Measurements from ENCODE around the gene GOLGA8B. TPM values are rescaled to one million over a fixed set of nuclear protein-coding genes. Genes with fewer than 3 reads are reported as not detected.
"Not testable (repeated sequence)": the region's sequence is repeated elsewhere in the genome, so short reads cannot be mapped to it uniquely, and the experiment has no call there.

GOLGA8B gene
- total RNA-seq, 4 donors from 2014 or later = 83.2 to 336 (median 98.0) TPM

DNA sequence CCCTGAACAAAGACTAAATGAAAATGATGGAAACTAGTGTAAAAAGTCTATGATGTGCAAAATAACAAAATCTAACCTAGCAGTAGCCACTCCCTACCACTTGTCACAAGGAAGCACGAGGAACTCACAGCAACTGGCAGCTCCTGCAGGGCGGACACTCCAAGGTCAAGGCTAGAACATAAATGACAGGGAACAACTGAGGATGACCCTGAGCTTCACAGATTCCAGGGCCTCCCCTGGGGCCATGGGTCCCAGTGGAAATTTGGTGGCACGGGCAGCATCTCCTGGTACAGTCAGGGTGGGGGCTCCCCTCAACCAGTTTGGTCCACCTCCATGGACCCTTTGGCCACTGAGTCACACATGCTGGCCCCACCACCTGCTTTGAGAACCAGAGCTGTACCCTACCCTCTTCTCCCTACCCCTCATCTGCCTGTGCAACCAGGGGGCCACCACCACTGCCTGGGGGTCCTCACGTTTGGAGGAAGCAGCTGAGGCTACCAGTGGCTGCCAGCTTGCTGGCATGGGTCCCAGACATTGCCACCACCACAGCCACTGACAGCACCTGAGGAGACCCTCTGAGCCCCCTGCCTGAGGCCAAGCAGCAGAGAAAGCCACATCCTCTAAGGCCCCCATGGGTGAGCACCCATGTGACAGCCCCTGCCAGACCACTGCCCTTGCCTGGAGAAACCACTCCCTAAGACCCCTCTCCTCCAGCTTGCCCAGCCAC is 13.6 kb downstream of the GOLGA8B start:
- H3K27ac ChIP-seq; H3K9me3 ChIP-seq; H3K4me1 ChIP-seq; DNase-seq (ENCODE audit: low spot score in 2 of 2); H3K36me3 ChIP-seq; H3K4me3 ChIP-seq; H3K27me3 ChIP-seq: not testable (repeated sequence)
- 66% methylated on average over 3 of the region's 4 CpGs for WGBS

DNA sequence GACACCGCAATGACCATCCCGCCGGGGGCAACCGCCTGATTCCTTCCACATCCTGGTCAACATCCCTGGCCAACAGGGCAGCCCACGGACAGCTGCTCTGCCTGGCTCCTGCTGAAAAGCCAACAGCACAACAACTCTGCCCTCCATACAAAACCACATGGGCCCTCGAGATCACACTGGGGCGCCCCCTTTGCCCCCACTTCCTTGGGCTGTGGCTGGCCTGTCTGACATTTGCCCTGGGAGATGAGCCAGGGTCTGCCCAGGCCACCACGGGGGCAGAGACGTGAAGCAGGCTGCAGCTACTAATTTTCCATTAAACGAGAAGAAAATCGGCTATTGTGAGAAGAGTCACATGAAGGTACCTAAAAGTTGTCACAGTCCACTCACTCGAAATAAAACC is 16.3 kb downstream of the GOLGA8B start:
- not testable (repeated sequence) for H3K9me3 ChIP-seq; H3K36me3 ChIP-seq; H3K4me3 ChIP-seq; H3K4me1 ChIP-seq; DNase-seq (ENCODE audit: low spot score in 2 of 2); H3K27me3 ChIP-seq; H3K27ac ChIP-seq
- WGBS = 90% methylated on average over 2 of the region's 12 CpGs

DNA sequence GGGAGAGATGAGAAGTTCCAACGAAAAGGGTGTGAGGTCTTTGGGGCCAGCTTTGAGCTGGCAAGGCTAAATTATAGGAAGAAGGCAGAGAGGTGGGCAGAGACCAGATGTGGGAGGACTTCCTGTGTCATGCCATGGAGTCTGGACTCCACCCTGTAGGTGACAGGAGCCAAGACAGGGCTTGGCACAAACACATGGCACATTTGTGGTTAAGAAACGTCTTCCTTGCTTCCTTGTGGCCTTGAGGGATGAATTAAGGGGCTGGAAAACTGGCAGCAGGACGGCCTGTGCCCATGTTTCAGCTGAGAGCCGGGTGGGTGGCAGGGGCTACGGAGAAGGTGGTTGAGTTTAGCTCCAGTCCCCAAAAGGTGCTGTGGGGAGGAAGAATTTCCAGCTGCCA is 18.7 kb downstream of the GOLGA8B start:
- H3K27me3 ChIP-seq, H3K4me1 ChIP-seq, H3K4me3 ChIP-seq, H3K36me3 ChIP-seq, H3K9me3 ChIP-seq, H3K27ac ChIP-seq: not testable (repeated sequence)
- 67% methylated on average over 5 of the region's 5 CpGs for WGBS
- DNase-seq (ENCODE audit: low spot score in 2 of 2) = peak in 1 of 2 donors; percentile 29

DNA sequence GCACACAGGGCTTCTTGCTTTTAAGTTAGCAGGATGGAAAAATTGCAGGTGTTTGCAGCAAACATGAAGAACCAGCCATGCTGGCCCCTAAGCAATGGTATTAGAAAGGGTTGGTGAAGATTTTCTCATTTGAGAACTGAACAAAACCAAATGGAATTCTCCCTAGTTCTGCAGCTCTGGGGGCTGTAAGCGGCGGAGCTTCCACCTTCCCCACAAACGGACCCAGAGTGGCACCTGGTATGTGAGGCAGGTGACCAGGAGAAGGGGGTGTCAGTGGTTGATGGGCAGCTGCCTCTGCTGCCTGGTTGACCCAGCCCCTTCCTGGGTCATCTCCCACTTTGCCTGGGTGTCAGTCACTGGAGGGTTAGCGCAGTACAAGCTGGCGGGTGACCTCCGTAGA is 22.6 kb downstream of the GOLGA8B start:
- no CpG with 5 or more reads among the region's 6 CpGs for WGBS
- not testable (repeated sequence) for DNase-seq (ENCODE audit: low spot score in 2 of 2); H3K27me3 ChIP-seq; H3K27ac ChIP-seq; H3K4me3 ChIP-seq; H3K9me3 ChIP-seq; H3K4me1 ChIP-seq; H3K36me3 ChIP-seq

DNA sequence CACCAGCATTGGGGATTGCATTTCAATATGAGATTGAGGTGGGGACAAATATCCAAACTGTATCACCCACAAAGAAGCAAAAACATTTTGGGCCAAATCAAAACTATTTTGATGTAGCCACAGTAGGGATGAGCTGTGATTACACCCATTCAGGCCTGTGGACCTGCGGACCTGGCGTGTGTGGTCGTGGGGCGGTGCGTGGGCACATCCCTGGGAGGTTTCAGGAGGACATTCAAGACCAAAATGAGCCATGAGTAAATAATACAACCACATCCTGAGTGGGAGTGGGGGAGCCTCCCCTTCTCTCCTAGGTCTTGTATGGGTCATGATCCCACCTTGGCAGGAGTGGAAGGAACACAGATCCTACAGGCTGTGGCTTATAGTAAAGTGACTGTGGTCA is 23.7 kb downstream of the GOLGA8B start:
- H3K9me3 ChIP-seq; H3K36me3 ChIP-seq; H3K27ac ChIP-seq; H3K4me3 ChIP-seq; DNase-seq (ENCODE audit: low spot score in 2 of 2); H3K27me3 ChIP-seq; H3K4me1 ChIP-seq: not testable (repeated sequence)
- WGBS = 100% methylated on average over 5 of the region's 5 CpGs

DNA sequence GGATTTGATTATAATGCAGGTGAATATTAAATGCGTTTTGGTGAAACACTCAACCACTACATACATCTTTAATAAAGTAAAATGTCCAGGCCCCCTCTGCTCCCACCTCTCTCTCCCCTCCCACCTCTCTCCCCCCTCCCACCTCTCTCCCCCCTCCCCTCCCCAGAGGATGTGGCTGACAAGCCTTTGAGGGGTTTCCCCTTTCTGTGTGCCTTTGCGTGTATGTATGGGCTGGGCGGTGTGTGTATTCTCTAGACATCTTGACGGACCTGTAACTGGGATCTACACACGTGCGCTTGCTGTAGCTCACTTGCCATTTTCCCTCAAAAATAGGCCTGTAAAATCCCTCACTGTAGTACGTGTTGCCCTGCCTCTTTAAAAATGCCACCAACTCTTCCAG is 28.3 kb downstream of the GOLGA8B start:
- H3K27me3 ChIP-seq; H3K9me3 ChIP-seq; H3K4me3 ChIP-seq; DNase-seq (ENCODE audit: low spot score in 2 of 2); H3K4me1 ChIP-seq; H3K27ac ChIP-seq; H3K36me3 ChIP-seq: not testable (repeated sequence)
- WGBS = no CpG with 5 or more reads among the region's 7 CpGs

DNA sequence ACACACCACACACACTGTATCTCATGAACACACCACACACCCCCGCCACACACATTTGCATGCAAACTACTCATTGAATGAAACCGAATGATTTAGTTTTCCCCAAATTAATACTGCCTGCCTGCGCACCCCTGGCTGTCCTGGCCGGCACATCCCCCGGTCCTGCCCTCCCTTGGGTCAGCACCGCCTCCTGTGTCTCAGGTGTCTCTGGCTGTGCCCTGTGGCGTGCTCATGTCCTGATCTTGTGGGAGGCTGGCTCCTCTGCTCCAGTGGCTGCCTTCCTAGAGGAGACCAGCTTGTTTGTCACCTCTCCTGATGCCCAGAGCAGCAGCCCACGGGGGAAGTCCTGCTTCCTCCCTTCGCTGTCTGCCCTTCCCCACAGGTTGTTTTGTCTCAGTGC is 28.7 kb downstream of the GOLGA8B start:
- H3K4me3 ChIP-seq; DNase-seq (ENCODE audit: low spot score in 2 of 2); H3K4me1 ChIP-seq; H3K9me3 ChIP-seq; H3K27ac ChIP-seq; H3K27me3 ChIP-seq; H3K36me3 ChIP-seq: not testable (repeated sequence)
- 92% methylated on average over 5 of the region's 9 CpGs for WGBS

DNA sequence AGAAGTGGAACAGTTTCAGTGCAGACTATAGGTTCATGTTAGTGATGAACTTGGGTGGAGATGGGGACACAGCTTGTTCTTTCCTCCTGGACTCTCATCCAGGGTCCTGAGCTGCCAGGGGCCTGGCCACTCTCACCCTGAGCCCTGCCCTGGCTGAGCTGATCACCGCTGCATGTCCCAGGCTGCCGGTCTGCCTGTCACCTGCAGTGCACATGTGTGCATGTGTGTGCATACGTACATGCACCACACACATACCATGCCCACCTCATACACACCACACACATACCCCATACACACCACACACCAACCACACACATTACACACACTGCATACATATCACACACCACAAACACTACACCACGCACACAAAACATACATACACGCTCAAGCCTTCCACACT is 29.3 kb downstream of the GOLGA8B start:
- not testable (repeated sequence) for H3K9me3 ChIP-seq; H3K27ac ChIP-seq; H3K4me1 ChIP-seq; H3K27me3 ChIP-seq; H3K4me3 ChIP-seq; H3K36me3 ChIP-seq; DNase-seq (ENCODE audit: low spot score in 2 of 2)
- WGBS = 83% methylated on average over 3 of the region's 5 CpGs

DNA sequence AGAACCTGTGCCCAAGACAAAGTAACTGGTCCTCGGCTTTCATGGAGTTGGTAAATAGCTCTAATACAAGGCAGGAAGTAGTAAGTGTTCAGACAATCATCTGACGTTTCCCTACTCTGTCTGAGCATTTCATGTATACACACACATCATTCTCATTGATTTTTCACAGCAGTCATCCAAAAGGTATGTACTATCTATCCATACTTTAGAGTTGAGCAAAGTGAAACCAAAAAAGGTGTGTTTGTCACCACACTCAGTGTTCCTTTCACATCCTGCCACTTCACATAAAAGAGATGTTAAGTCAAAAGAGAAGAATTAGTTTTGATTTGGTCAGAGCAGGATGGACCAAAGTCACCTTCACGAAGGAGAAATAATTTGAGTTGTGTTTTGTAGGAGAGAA is 33.3 kb downstream of the GOLGA8B start:
- not testable (repeated sequence) for H3K4me3 ChIP-seq; DNase-seq (ENCODE audit: low spot score in 2 of 2); H3K27me3 ChIP-seq; H3K4me1 ChIP-seq; H3K36me3 ChIP-seq; H3K27ac ChIP-seq; H3K9me3 ChIP-seq
- WGBS = no CpG with 5 or more reads among the region's 3 CpGs

DNA sequence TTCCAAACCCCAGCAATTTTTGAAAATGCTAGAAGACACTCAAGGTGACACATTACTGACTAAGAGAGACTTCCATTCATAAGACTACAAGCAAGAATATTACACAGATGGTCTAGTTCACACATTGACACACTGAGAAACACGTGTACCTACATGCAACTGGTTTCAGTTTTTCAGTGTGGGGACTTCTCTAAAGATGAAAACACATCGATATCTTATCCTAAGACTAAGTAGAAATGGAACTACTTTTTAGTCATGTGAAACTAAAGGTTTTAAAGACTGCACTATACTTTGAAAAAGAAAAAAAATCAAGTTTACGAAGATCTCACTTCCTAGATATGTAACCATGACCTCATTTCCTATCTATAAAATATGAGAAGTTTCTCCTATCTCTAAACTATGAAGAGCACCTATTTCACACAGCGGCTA is 34.1 kb downstream of the GOLGA8B start:
- DNase-seq (ENCODE audit: low spot score in 2 of 2); H3K36me3 ChIP-seq; H3K4me3 ChIP-seq; H3K9me3 ChIP-seq; H3K4me1 ChIP-seq; H3K27ac ChIP-seq; H3K27me3 ChIP-seq: not testable (repeated sequence)
- 88% methylated on average over 1 of the region's 4 CpGs for WGBS

DNA sequence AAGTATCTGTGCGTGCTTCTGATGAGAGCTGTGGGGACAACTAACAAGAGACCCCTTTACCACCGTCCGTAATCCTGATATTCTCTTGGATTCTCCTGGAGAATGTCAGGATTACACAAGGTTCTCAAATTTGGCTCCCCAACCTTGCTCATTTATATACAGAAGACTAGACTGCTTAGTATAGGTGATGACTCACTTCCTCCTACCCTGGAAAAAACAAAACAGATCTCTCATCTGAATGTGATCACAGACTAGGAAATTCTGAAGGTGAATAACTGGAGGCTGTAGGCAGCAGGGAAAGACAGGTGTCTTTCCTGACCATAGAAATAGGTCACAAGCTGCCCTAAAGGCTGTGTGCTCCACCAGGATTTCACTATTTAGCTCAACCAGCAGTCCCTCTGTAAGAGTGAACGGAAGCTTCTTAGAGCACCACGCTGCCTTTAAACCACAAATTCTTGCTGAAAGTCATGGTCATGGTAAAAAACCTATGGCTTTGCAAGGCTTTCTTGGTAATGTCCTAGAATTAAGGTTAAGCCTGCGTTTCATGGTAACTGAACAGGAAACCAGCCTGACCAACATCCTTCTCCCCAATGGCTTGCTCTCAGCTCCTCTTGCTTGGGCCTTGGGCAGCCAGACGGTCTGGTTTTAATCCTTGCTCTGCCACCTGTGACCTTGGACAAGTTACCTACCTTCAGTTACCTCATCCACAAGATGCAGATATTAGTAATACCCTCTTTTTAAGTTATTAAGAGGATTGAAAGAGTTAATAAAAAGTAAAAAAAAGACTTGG is 39.4 kb downstream of the GOLGA8B start:
- H3K27ac ChIP-seq; H3K27me3 ChIP-seq; H3K36me3 ChIP-seq; H3K4me1 ChIP-seq; DNase-seq (ENCODE audit: low spot score in 2 of 2); H3K4me3 ChIP-seq; H3K9me3 ChIP-seq: not testable (repeated sequence)
- WGBS = no CpG with 5 or more reads among the region's 7 CpGs

DNA sequence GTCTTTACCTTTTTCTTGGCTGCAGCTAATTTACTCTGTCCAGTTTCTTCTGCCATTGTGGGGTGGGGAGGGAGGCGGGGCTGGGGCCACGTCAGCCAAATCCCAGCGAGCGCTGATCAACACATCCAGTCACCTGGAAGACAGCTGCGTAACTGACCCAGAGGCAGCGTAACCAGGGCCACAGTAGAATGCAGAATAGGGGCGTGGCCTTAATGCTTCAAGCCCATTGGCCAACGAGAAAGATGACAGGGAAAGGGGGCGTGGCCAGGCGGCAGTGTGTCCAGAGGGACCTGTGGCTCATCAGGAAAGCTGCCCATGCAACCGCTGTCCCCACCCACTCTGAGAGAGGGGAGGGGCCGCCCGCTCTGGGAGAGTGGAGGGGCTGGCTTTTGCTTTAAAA is 47.6 kb downstream of the GOLGA8B start:
- H3K9me3 ChIP-seq; H3K27ac ChIP-seq; H3K36me3 ChIP-seq; H3K27me3 ChIP-seq; DNase-seq (ENCODE audit: low spot score in 2 of 2); H3K4me3 ChIP-seq; H3K4me1 ChIP-seq: not testable (repeated sequence)
- WGBS = no CpG with 5 or more reads among the region's 13 CpGs

Data from suprapubic skin (tissue), 4 donors.